T follicular helper cell (primary cell): Measurements from ENCODE around the gene MARK2.

Experiments used
- DNase-seq: peaks from one replicate; pipeline ENCODE4 v3.0.0-alpha.2; 2020; ENCODE audit warnings: low read depth

The MARK2 gene

GRCh38 chr11:63882555-63883242 is 43.8 kb downstream of the MARK2 start:
- DNase-seq, result no peak

- DNase-seq, result no peak
Observed at GRCh38 chr11:63883791-63884190, 44.9 kb downstream of the MARK2 start.

DNA sequence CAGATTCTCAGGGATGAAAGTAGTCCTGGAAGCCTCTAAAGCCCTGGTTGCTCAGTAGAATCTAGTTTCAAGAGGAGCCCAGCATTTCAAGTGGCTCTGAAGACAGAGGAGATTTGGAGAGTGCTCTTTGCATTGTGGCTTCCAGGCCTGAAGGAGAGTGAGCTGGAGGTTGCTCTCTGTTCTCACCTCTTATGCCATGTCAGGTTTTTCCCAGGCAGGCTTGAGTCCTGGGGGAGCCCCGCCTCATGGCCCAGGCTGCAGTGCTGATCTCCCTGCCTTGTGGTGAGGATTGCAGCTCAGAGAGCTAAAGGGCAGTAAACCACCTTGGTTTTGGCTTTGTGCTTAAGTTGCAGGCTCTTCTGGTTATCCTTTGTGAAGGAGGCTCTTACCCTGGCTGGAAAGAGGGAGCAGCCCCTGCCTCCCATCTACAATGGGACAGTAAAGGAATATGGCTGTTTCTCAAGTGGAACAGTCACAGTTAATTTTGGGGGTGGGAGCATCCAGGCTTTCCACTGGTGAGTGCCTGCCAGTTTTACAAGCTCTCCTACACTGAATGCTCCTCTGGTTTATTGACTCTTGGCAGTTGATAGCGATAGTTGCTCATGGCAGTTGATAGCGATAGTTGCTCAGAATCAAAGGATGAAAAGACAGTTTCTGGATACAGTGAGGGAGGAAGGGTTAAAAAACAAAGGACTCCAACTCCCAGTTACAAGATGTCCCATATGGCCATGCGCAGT is 45.5 kb downstream of the MARK2 start:
- DNase-seq, result no peak

- DNase-seq, result no peak
Observed at GRCh38 chr11:63887386-63887999, 48.6 kb downstream of the MARK2 start.

DNA sequence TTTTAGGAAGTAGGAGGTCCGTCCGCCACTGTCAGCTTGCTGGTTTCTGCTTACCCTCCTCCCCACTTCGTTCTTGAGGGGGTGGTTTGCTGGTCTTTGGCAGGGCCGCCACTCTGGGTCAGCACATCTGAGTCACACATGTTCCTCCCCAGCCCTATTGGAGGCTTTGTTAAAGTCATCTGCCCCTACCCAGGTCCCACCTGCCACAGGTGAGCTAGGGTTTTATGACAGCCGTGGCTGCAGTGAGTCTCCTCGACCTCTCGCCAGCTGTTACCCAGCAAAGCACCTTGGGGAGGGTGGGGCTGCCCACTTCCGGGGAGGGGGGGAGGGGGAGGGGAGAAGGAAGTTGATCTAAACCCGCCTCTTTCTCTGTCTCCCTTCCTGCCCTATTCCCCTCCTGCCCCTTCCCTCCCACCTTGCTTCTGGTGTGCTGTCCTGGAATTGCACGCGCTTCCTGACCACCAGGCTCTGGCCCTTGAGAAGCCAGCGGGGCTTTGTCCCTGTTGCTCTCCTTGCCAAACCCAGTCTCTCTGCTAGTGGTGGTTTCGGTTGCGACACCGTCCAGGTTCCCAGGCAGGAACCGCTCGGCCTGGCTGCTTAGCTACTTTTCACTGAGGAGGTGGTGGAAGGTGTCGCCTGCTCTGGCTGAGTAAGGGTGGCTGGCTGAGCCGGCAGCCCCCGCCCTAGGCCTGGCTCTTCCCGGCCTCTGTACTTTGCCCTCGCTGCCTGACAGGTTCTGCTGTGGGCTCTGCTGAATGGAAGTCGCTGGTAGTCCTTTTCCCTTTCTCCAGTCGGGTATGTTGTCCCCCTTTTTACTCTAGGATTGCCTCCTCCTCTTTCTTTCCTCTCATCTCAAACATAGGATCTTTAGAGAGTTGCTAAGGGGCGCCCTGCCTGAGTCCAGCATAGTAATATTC is 49.5 kb downstream of the MARK2 start:
- DNase-seq, result peak; percentile 67

GRCh38 chr11:63889344-63889743 is 50.4 kb downstream of the MARK2 start:
- DNase-seq, result no peak

- DNase-seq, result no peak
Observed at GRCh38 chr11:63890368-63890767, 51.5 kb downstream of the MARK2 start.

- DNase-seq, result no peak
Observed at GRCh38 chr11:63892228-63892627, 53.3 kb downstream of the MARK2 start.

DNA sequence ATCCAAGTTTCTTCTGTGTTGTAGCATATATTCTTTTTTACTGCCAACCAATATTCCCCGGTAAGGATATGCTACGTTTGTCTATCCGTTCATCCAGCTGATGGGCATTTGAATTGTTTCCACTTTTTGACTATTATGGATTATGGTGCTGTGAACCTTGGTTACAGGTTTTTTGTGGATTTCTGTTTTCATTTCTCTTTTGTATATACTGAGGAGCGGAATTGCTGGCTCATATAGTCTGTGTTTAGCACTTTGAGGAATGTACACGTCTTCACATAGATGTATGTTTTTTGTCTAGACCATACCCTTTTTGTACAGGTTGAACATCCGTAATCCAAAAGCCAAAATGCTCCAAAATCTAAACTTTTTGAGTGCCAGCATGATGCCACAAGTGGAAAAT is 54.4 kb downstream of the MARK2 start:
- DNase-seq, result no peak

DNA sequence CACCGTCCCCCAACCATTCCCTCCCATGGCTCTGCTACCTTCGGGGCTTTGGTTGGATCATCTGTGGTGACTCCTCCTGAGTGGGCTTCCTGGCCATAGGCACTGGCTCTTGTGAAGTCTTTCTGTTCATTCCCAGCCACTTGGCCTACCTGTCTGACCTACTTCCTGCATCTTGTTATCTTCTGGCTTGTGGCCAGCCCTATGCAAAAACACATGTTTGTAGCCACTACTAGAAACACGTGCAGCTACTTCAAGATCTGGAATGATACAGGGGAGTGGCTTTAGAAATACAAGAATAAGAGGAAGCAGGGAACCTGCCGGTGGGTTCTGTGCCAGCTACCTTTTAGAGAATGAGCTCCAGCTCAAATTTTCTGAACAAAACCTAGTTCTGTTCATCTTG is 57.2 kb downstream of the MARK2 start:
- no peak for DNase-seq

GRCh38 chr11:63897459-63898146 is 58.7 kb downstream of the MARK2 start:
- DNase-seq, result no peak

DNA sequence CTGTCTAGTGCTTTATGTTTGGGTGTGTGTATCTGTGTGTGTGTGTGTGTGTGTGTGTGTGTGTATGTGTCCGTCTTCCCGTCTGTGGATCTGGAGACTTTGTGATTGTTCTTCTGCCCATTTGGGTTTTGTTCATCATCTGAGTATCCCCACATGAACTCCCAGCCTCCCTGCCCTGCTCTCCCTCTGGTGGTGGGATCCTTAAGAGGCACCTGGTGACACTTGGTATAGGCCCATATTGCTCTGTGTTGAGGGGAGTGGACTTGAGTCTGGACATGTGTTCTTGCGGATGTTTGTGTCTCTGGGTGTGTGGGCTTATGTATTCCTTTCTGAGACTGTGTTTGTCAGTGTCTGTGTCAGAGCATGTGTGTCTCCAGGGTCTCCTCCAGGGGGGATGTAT is 62.8 kb downstream of the MARK2 start:
- no peak for DNase-seq

- DNase-seq, result no peak
Observed at GRCh38 chr11:63903884-63904283, 65.0 kb downstream of the MARK2 start.

- DNase-seq, result no peak
Observed at GRCh38 chr11:63904743-63905142, 65.8 kb downstream of the MARK2 start.

DNA sequence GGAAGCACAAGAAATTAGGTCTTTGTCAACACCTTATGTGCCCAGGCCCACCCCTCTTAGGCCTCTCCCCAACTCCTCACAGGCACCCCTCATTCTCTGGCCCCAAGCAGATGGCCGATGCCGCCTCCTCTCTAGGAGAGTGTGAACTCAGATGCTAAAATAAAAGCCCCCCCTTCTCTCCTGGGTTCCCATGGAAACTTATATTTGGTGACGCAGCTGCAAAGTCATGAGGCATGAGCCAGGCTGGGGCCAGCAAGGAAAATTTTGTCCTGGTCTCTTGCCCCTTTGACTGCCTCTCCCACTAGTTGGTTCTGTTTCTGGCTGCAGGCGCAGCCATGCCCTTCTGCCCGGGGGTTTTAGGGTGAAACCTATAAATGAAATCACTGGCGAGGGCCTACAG is 66.3 kb downstream of the MARK2 start:
- DNase-seq, result no peak

- DNase-seq, result no peak
Observed at GRCh38 chr11:63906087-63906486, 67.2 kb downstream of the MARK2 start.

DNA sequence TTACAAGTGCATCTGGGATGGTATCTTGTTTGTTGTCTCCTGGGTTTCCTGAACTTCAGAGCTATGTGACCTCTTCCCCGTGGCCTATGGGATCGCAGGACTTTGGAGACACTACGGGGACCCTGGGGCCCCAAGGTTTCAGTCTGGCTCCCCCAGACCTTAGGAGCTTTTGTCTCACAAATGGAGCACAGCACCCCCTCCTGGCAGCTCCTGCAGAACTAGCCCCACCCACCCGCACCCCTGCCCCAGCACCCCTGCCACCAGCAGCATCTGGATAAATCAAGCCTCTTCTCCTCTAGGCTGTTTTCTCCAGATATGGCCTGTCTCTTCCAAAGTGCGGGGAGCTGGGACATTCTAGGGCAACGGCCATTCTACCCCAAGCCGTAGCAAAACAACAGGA is 67.7 kb downstream of the MARK2 start:
- peak; percentile 49 for DNase-seq

- DNase-seq, result no peak
Observed at GRCh38 chr11:63907063-63907462, 68.2 kb downstream of the MARK2 start.

- no peak for DNase-seq
Observed at GRCh38 chr11:63907808-63908530, 69.1 kb downstream of the MARK2 start.

GRCh38 chr11:63908631-63909401 is 69.9 kb downstream of the MARK2 start:
- no peak for DNase-seq
